SK-N-SH (cell line): ENCODE results near the gene GALNS.

Experiments
- EZH2phosphoT487 ChIP-seq: fragments of 200-600 bp; sonication (generic); IDR thresholded peaks from 2 replicates; pipeline ENCODE4 v1.6.1; 2017; ENCODE audit warnings: low read depth, mixed run types, mild to moderate bottlenecking, antibody characterized with exemption, moderate library complexity, borderline replicate concordance
- TF ChIP-seq, protein P1 (sequence below): fragments of 200-600 bp; sonication (generic); IDR thresholded peaks from 2 replicates; pipeline ENCODE4 v1.6.1; 2017; ENCODE audit warnings: antibody characterized with exemption, mild to moderate bottlenecking, moderate library complexity

- TF ChIP-seq, protein P1, sequence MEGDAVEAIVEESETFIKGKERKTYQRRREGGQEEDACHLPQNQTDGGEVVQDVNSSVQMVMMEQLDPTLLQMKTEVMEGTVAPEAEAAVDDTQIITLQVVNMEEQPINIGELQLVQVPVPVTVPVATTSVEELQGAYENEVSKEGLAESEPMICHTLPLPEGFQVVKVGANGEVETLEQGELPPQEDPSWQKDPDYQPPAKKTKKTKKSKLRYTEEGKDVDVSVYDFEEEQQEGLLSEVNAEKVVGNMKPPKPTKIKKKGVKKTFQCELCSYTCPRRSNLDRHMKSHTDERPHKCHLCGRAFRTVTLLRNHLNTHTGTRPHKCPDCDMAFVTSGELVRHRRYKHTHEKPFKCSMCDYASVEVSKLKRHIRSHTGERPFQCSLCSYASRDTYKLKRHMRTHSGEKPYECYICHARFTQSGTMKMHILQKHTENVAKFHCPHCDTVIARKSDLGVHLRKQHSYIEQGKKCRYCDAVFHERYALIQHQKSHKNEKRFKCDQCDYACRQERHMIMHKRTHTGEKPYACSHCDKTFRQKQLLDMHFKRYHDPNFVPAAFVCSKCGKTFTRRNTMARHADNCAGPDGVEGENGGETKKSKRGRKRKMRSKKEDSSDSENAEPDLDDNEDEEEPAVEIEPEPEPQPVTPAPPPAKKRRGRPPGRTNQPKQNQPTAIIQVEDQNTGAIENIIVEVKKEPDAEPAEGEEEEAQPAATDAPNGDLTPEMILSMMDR = no peak
- TF ChIP-seq EZH2phosphoT487 = no peak
These were observed 57.8 kb downstream of the GALNS start for GRCh38 chr16:88798772-88799455.
